Nephron (organoid): ENCODE results near the gene STOML2.

ENCODE experiments used
- H3K27ac Mint-ChIP-seq, 3 experiments: 2 replicates each; pipeline ENCODE4 v1.8.0; 2020; ENCODE audit warnings: mixed read lengths in 3 of 3, mild to moderate bottlenecking in 2 of 3, moderate library complexity in 1 of 3
- H3K27me3 Mint-ChIP-seq: 2 replicates; pipeline ENCODE4 v1.8.0; 2021; ENCODE audit warnings: low read depth, mild to moderate bottlenecking, moderate library complexity, mixed read lengths
- H3K36me3 Mint-ChIP-seq: 2 replicates; pipeline ENCODE4 v1.8.0; 2020; ENCODE audit warnings: low read depth, mixed read lengths
- H3K4me1 Mint-ChIP-seq: 2 replicates; pipeline ENCODE4 v1.8.0; 2020; ENCODE audit warnings: mixed read lengths
- H3K4me3 Mint-ChIP-seq, 3 experiments: 2 replicates each; pipeline ENCODE4 v1.8.0; 2020; ENCODE audit warnings: mild to moderate bottlenecking in 3 of 3, mixed read lengths in 3 of 3, moderate library complexity in 2 of 3
- H3K9me3 Mint-ChIP-seq: 2 replicates; pipeline ENCODE4 v1.8.0; 2020; ENCODE audit warnings: mixed read lengths
- CTCF ChIP-seq, 3 experiments: fragments of 200-600 bp; sonication (generic); IDR thresholded peaks; one replicate each; pipeline ENCODE4 v1.5.0; 2021; ENCODE audit warnings: antibody characterized with exemption in 3 of 3; ENCODE audit not compliant: unreplicated experiment in 3 of 3

The STOML2 gene

DNA sequence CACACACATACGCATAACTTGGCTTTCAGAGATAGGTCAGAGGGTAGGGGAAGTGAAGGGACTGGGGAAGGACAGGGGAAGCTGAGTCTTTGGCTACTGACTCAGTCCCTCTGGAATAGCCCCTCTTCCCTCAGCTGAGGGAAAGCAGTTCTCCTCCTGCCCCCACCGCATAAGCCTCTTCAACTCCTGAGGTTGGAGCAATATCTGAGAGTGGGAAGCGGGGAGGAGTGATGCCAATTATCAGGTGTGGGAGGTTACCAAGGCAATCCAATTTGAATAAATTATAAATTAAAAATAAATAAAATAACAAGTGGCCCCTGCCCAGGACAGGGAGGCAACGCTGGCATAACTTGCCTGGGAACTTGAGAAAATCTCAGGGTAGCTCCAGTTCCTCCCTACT lies 1.7 kb upstream of the STOML2 start:
- peak overlapping the region in 1 of 3 experiments; percentile 27 for H3K4me3 Mint-ChIP-seq
- H3K9me3 Mint-ChIP-seq: no peaks in the 10 kb centered on the region
- H3K27ac Mint-ChIP-seq: peak overlapping the region in 1 of 3 experiments; percentile 92
- H3K4me1 Mint-ChIP-seq: peaks cover 27% of the 10 kb centered on the region
- no peaks in the 10 kb centered on the region for H3K27me3 Mint-ChIP-seq
- no peak for TF ChIP-seq CTCF (IDR thresholded peaks at IDR 0.05; ENCODE audit: unreplicated experiment in 3 of 3)
- peaks cover 42% of the 10 kb centered on the region for H3K36me3 Mint-ChIP-seq

- peak overlapping the region; percentile 86 to 90 (median 89) for H3K4me3 Mint-ChIP-seq
- H3K4me1 Mint-ChIP-seq: peaks cover 25% of the 10 kb centered on the region
- H3K27me3 Mint-ChIP-seq: no peaks in the 10 kb centered on the region
- no peaks in the 10 kb centered on the region for H3K9me3 Mint-ChIP-seq
- peak overlapping the region; percentile 77 to 92 (median 85) for H3K27ac Mint-ChIP-seq
- no peak for TF ChIP-seq CTCF (IDR thresholded peaks at IDR 0.05; ENCODE audit: unreplicated experiment in 3 of 3)
- H3K36me3 Mint-ChIP-seq: peaks cover 41% of the 10 kb centered on the region
Observed at GRCh38 chr9:35103660-35104191, 795 bp upstream of the STOML2 start.

GRCh38 chr9:35102465-35102768 lies 514 bp downstream of the STOML2 start:
- peaks cover 25% of the 10 kb centered on the region for H3K4me1 Mint-ChIP-seq
- H3K9me3 Mint-ChIP-seq: no peaks in the 10 kb centered on the region
- peak overlapping the region; percentile 77 to 92 (median 85) for H3K27ac Mint-ChIP-seq
- H3K36me3 Mint-ChIP-seq: peaks cover 41% of the 10 kb centered on the region
- no peak for TF ChIP-seq CTCF (IDR thresholded peaks at IDR 0.05; ENCODE audit: unreplicated experiment in 3 of 3)
- H3K27me3 Mint-ChIP-seq: no peaks in the 10 kb centered on the region
- H3K4me3 Mint-ChIP-seq: peak overlapping the region; percentile 86 to 90 (median 89)

GRCh38 chr9:35097573-35097972 lies 5.4 kb downstream of the STOML2 start:
- Mint-ChIP-seq H3K9me3 (no peaks in the 10 kb centered on the region), H3K27me3 (no peaks in the 10 kb centered on the region), H3K27ac (peak overlapping the region in 2 of 3 experiments; percentile 2 to 19), H3K4me1 (peaks cover 20% of the 10 kb centered on the region), H3K36me3 (peaks cover 30% of the 10 kb centered on the region), H3K4me3 (peak overlapping the region; percentile 56 to 76 (median 75))
- no peak for TF ChIP-seq CTCF (IDR thresholded peaks at IDR 0.05; ENCODE audit: unreplicated experiment in 3 of 3)

DNA sequence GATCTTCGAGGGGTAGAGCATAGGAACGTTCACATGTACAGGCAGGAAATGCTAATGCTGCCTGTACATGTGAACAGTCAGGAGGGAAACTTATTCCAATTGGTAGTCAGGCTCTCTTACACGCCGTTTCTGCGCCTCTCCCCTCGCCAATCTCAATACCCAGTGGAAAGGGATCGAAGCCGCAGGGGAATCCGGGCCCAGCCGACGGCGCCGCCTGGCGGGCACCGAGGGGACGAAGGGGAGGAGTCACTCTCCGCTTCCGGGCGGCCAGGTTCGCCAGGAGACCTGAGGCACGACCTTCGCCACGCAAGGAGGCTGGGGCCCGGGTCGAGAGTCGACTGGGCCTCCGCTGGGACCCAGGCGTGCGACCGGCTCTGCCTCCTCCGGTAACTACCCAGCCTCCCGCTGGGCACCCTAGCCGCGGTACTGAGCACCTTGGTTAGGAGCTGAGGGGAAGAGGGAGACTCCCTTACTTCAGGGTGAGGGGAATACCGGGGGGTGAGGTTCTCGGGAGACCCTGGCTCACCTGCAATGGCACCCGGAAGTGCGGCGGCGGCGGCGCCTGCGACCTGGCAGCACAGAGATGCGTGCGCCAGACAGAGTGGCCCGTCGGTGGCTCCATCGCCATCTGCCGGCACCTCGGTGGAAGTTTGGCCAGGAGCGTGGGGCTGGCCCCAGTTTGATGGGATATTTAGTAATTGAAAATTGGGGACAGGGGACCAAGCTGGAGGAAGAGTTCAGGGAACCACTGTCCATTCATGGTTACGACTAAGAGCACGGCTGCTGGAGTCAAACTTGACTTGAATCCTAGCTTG lies 6.7 kb downstream of the STOML2 start, which contains the start of gene PIGO:
TSS of gene PIGO (minus strand) at position 557 of the 815 bp plus-strand sequence. CDS start 1,026 bp downstream, outside the sequence.
- H3K27ac Mint-ChIP-seq: peak within 1 kb of the TSS; percentile 63 to 94 (median 90)
- no peaks in the 10 kb centered on the region for H3K9me3 Mint-ChIP-seq
- peaks cover 32% of the 10 kb centered on the region for H3K36me3 Mint-ChIP-seq
- peak within 1 kb of the TSS; percentile 88 to 90 (median 89) for H3K4me3 Mint-ChIP-seq
- peaks cover 9% of the 10 kb centered on the region for H3K4me1 Mint-ChIP-seq
- peak; percentile 78 to 89 (median 79) for TF ChIP-seq CTCF (IDR thresholded peaks at IDR 0.05; ENCODE audit: unreplicated experiment in 3 of 3)
- H3K27me3 Mint-ChIP-seq: no peaks in the 10 kb centered on the region
